H1 (cell line): Measurements from ENCODE around the gene R3HDML. TPM values are rescaled to one million over a fixed set of nuclear protein-coding genes. Genes with fewer than 3 reads are reported as not detected.

Source experiments
- CTCF ChIA-PET: fragments of 300-600 bp; sonication (Branson Sonifier 250); formaldehyde crosslinking; loops from one replicate; lab custom pipeline; 2021; ENCODE audit not compliant: partially characterized antibody; lab: Charles Lee
- POLR2A ChIA-PET: fragments of 300-600 bp; sonication (Branson Sonifier 250); formaldehyde crosslinking; loops from one replicate; lab custom pipeline; 2021; ENCODE audit warnings: inconsistent platforms; ENCODE audit not compliant: partially characterized antibody; lab: Charles Lee
- DNase-seq, 2 experiments: peaks; one replicate each; pipeline versions ENCODE4 v3.0.0 to v3.0.0-alpha.2; 2010 to 2022; ENCODE audit warnings: low spot score in 2 of 2, low read depth in 1 of 2, mixed read lengths in 1 of 2
- FAIRE-seq: peaks from 2 replicates; lab custom pipeline; 2011; peaks lifted over from hg19 to GRCh38; lab: Jason Lieb, UNC
- H2AFZ ChIP-seq: 2 replicates; pipeline ENCODE4 v1.8.1; 2012; ENCODE audit warnings: low read length, inconsistent platforms
- H2AK5ac ChIP-seq: 2 replicates; pipeline ENCODE4 v1.6.1; 2013; ENCODE audit warnings: low read depth, low read length
- H2BK120ac ChIP-seq: replicated peaks from 2 replicates; pipeline ENCODE3; 2013; ENCODE audit warnings: low read depth, low read length, inconsistent platforms
- H2BK12ac ChIP-seq: 2 replicates; pipeline ENCODE4 v1.6.1; 2013; ENCODE audit warnings: low read depth, low read length
- H2BK15ac ChIP-seq: 2 replicates; pipeline ENCODE4 v1.6.1; 2013; ENCODE audit warnings: low read length
- H2BK20ac ChIP-seq: 2 replicates; pipeline ENCODE4 v1.6.1; 2013; ENCODE audit warnings: low read length
- H2BK5ac ChIP-seq: 2 replicates; pipeline ENCODE4 v1.6.1; 2013; ENCODE audit warnings: low read depth, low read length
- H3K14ac ChIP-seq: 2 replicates; pipeline ENCODE4 v1.6.1; 2013; ENCODE audit warnings: inconsistent platforms; ENCODE audit not compliant: insufficient read length
- H3K18ac ChIP-seq: 2 replicates; pipeline ENCODE4 v1.6.1; 2013; ENCODE audit warnings: low read length; ENCODE audit errors: extremely low read depth
- H3K23ac ChIP-seq: 2 replicates; pipeline ENCODE4 v1.6.1; 2013; ENCODE audit warnings: inconsistent platforms; ENCODE audit not compliant: insufficient read length
- H3K23me2 ChIP-seq: 2 replicates; pipeline ENCODE4 v1.6.1; 2013; ENCODE audit warnings: low read depth, low read length
- H3K27ac ChIP-seq: 2 replicates; pipeline ENCODE4 v1.6.1; 2011; ENCODE audit warnings: low read depth, low read length, inconsistent platforms
- H3K27me3 ChIP-seq, 4 experiments: replicated peaks in 1 of 4; 1 replicate in 1 of 4; 2 replicates in 3 of 4; pipeline versions ENCODE4 v1.6.1 to v1.8.1; 2011 to 2013; ENCODE audit warnings: low read length in 3 of 4, mild to moderate bottlenecking in 3 of 4, inconsistent platforms in 2 of 4, mixed read lengths in 2 of 4, moderate library complexity in 1 of 4; ENCODE audit not compliant: control insufficient read depth in 3 of 4, insufficient read depth in 3 of 4; ENCODE audit errors: extremely low read depth in 1 of 4
- H3K36me3 ChIP-seq, 4 experiments: 2 replicates each; pipeline versions ENCODE4 v1.6.1 to v1.8.1; 2011 to 2013; ENCODE audit warnings: mild to moderate bottlenecking in 4 of 4, low read length in 3 of 4, moderate library complexity in 2 of 4, control low read depth in 1 of 4, inconsistent platforms in 1 of 4; ENCODE audit not compliant: insufficient read depth in 4 of 4, control insufficient read depth in 2 of 4
- H3K4ac ChIP-seq: replicated peaks from 2 replicates; pipeline ENCODE3; 2013; ENCODE audit warnings: low read length, low read depth, mixed read lengths, inconsistent platforms; ENCODE audit not compliant: insufficient read length
- H3K4me1 ChIP-seq, 4 experiments: replicated peaks in 1 of 4; 1 replicate in 1 of 4; 2 replicates in 3 of 4; pipeline versions ENCODE4 v1.6.1 to v1.8.1; 2011 to 2013; ENCODE audit warnings: low read length in 3 of 4, inconsistent platforms in 2 of 4, mixed read lengths in 1 of 4; ENCODE audit not compliant: insufficient read depth in 4 of 4, control insufficient read depth in 3 of 4
- H3K4me2 ChIP-seq, 2 experiments: 2 replicates each; pipeline versions ENCODE4 v1.6.1 to v1.8.1; 2011 to 2013; ENCODE audit warnings: low read depth in 2 of 2, low read length in 2 of 2, control low read depth in 1 of 2, inconsistent platforms in 1 of 2, mild to moderate bottlenecking in 1 of 2; ENCODE audit not compliant: insufficient read depth in 1 of 2
- H3K4me3 ChIP-seq, 4 experiments: fragments of 200-600, 300-600 bp in 1 of 4; sonication (generic), shearing (Covaris generic), sonication (Bioruptor Twin) in 1 of 4; 2 replicates each; pipeline versions ENCODE4 v1.5.1 to v1.8.1; 2011 to 2016; ENCODE audit warnings: low read length in 4 of 4, low read depth in 3 of 4, control low read depth in 2 of 4, inconsistent platforms in 2 of 4, mild to moderate bottlenecking in 2 of 4, mixed read lengths in 1 of 4, moderate library complexity in 1 of 4; ENCODE audit not compliant: insufficient read depth in 2 of 4; ENCODE audit errors: extremely low read depth in 1 of 4
- H3K56ac ChIP-seq: replicated peaks from 2 replicates; pipeline ENCODE3; 2013; ENCODE audit warnings: low read depth, mild to moderate bottlenecking, mixed read lengths, low read length, inconsistent platforms; ENCODE audit not compliant: insufficient read length
- H3K79me1 ChIP-seq: 2 replicates; pipeline ENCODE4 v1.6.1; 2013; ENCODE audit warnings: low read depth, low read length, control low read depth
- H3K79me2 ChIP-seq, 2 experiments: 2 replicates each; pipeline versions ENCODE4 v1.6.1 to v1.8.1; 2012 to 2013; ENCODE audit warnings: low read length in 2 of 2, mild to moderate bottlenecking in 2 of 2, inconsistent platforms in 1 of 2; ENCODE audit not compliant: insufficient read depth in 2 of 2, control insufficient read depth in 1 of 2
- H3K9ac ChIP-seq, 4 experiments: replicated peaks in 1 of 4; 1 replicate in 1 of 4; 2 replicates in 3 of 4; pipeline versions ENCODE4 v1.6.1 to v1.8.1; 2011 to 2013; ENCODE audit warnings: low read depth in 3 of 4, low read length in 3 of 4, control low read depth in 2 of 4, mild to moderate bottlenecking in 2 of 4, moderate library complexity in 2 of 4, inconsistent platforms in 1 of 4; ENCODE audit errors: extremely low read depth in 1 of 4
- H3K9me3 ChIP-seq, 2 experiments: 2 replicates each; pipeline versions ENCODE4 v1.6.1 to v1.8.1; 2012 to 2013; ENCODE audit warnings: mild to moderate bottlenecking in 2 of 2, moderate library complexity in 2 of 2, control low read depth in 1 of 2, inconsistent platforms in 1 of 2, low read depth in 1 of 2, low read length in 1 of 2, mixed read lengths in 1 of 2; ENCODE audit not compliant: insufficient read depth in 2 of 2
- H4K20me1 ChIP-seq, 2 experiments: replicated peaks in 1 of 2; 2 replicates each; pipeline versions ENCODE3 to v1.8.1; 2011 to 2013; ENCODE audit warnings: inconsistent platforms in 2 of 2, low read length in 2 of 2, mild to moderate bottlenecking in 1 of 2; ENCODE audit not compliant: insufficient read depth in 2 of 2, control insufficient read depth in 1 of 2
- H4K5ac ChIP-seq: 2 replicates; pipeline ENCODE4 v1.6.1; 2013; ENCODE audit warnings: low read length, low read depth, mixed read lengths, inconsistent platforms; ENCODE audit not compliant: insufficient read length
- H4K8ac ChIP-seq: 2 replicates; pipeline ENCODE4 v1.8.0; 2013; ENCODE audit warnings: mild to moderate bottlenecking, moderate library complexity, low read length, inconsistent platforms; ENCODE audit not compliant: insufficient read depth; ENCODE audit errors: extremely low read depth
- H4K91ac ChIP-seq: replicated peaks from 2 replicates; pipeline ENCODE3; 2013; ENCODE audit warnings: low read length, mixed read lengths, inconsistent platforms; ENCODE audit not compliant: insufficient read length
- CHD2 ChIP-seq: IDR thresholded peaks from 2 replicates; pipeline ENCODE4 v1.6.1; 2012; ENCODE audit warnings: low read length, improper control_type of control experiment
- E2F6 ChIP-seq: IDR thresholded peaks from 2 replicates; pipeline ENCODE4 v1.6.1; 2012; ENCODE audit warnings: inconsistent platforms
- HDAC6 ChIP-seq: IDR thresholded peaks from one replicate; pipeline ENCODE4 v1.7.1; 2012; ENCODE audit warnings: low read depth, mild to moderate bottlenecking, inconsistent platforms, low read length, moderate library complexity
- KDM1A ChIP-seq: fragments of 200-600, 300-600 bp; sonication (generic); IDR thresholded peaks from 2 replicates; pipeline ENCODE4 v1.7.1; 2016; ENCODE audit warnings: mild to moderate bottlenecking, low read length, borderline replicate concordance
- MAX ChIP-seq: IDR thresholded peaks from 2 replicates; pipeline ENCODE4 v1.6.1; 2012; ENCODE audit warnings: inconsistent platforms
- NANOG ChIP-seq: IDR thresholded peaks from 2 replicates; pipeline ENCODE4 v1.6.1; 2011; ENCODE audit warnings: low read length, low read depth, mild to moderate bottlenecking, inconsistent platforms; ENCODE audit not compliant: insufficient read depth, poor library complexity, severe bottlenecking
- RAD21 ChIP-seq, 2 experiments: IDR thresholded peaks in 1 of 2; conservative IDR thresholded peaks in 1 of 2; 2 replicates each; pipeline ENCODE4 v1.6.1; 2011; ENCODE audit warnings: low read depth in 2 of 2, low read length in 2 of 2, improper control_type of control experiment in 1 of 2, inconsistent platforms in 1 of 2, mild to moderate bottlenecking in 1 of 2, moderate library complexity in 1 of 2
- RNF2 ChIP-seq: fragments of 200-900, 300-1000 bp; sonication (generic); IDR thresholded peaks from 2 replicates; pipeline ENCODE4 v1.7.1; 2016; ENCODE audit warnings: borderline replicate concordance, low read depth, mild to moderate bottlenecking, antibody characterized with exemption, low read length; ENCODE audit not compliant: poor library complexity, severe bottlenecking; ENCODE audit errors: missing control alignments
- RXRA ChIP-seq: IDR thresholded peaks from 2 replicates; pipeline ENCODE4 v1.6.1; 2011; ENCODE audit warnings: low read depth, mild to moderate bottlenecking, low read length, moderate library complexity; ENCODE audit not compliant: insufficient read depth
- SP4 ChIP-seq: IDR thresholded peaks from 2 replicates; pipeline ENCODE4 v1.6.1; 2012; ENCODE audit warnings: low read length, inconsistent platforms
- SRF ChIP-seq: IDR thresholded peaks from 2 replicates; pipeline ENCODE4 v1.6.1; 2011; ENCODE audit warnings: mild to moderate bottlenecking, low read depth, low read length, moderate library complexity
- USF2 ChIP-seq: IDR thresholded peaks from 2 replicates; pipeline ENCODE4 v1.6.1; 2011; ENCODE audit warnings: low read length, improper control_type of control experiment
- WGBS, 2 experiments: shearing (Covaris generic) in 1 of 2; methylation state at CpG; one replicate each; pipeline versions ENCODE4 v1.1.6 to v1.1.7; 2013 to 2015; ENCODE audit warnings: low lambda C conversion rate in 2 of 2, mixed read lengths in 2 of 2, inconsistent platforms in 1 of 2, low coverage in 1 of 2, missing lambda C conversion rate in 1 of 2; ENCODE audit not compliant: insufficient replicate concordance in 2 of 2, insufficient coverage in 1 of 2, insufficient read length in 1 of 2; ENCODE audit errors: extremely low coverage in 1 of 2, missing lambda C conversion rate in 1 of 2; 5-methylcytosine and 5-hydroxymethylcytosine counted together
- polyA plus RNA-seq, 7 experiments: library from polyadenylated mRNA; depleted of rRNA in 3 of 7; stranded (reverse) in 5 of 7; unstranded in 2 of 7; fragments of >200 nt in 5 of 7; fragments of 200-250 nt in 2 of 7; gene quantifications; 1 replicate in 5 of 7; 2 replicates in 1 of 7; 4 replicates in 1 of 7; pipeline versions ENCODE4 v1.2.1 to v1.2.3, GENCODE V29; 2011 to 2013; ENCODE audit warnings: missing spikeins in 2 of 7, mixed read lengths in 2 of 7
- total RNA-seq: library from RNA; stranded (reverse); fragmentation: NEBNext Ultra II Directional; extraction: Animal tissue kit (Norgen Biotek cat#: 25700); gene quantifications from 2 replicates; pipeline ENCODE4 v1.2.1, GENCODE V29; 2021

R3HDML gene
- total and polyA plus RNA-seq, 2 of the 8 experiments (the other 6 are each of a cell fraction or from before 2014, with no cell fraction given) = not detected

- no peak overlapping the region for H4K91ac ChIP-seq
- TF ChIP-seq SP4 (no peak), NANOG (no peak), RXRA (no peak), CHD2 (no peak), USF2 (no peak), HDAC6 (no peak), E2F6 (no peak), RAD21 (IDR thresholded peaks at IDR 0.05 in 1 of 2, conservative IDR thresholded peaks at IDR 0.05 in 1 of 2; ENCODE audit: low read depth in 2 of 2, low read length in 2 of 2) (no peak), KDM1A (no peak), SRF (no peak), MAX (no peak), RNF2 (no peak)
These were observed 63.8 kb downstream of the R3HDML start for GRCh38 chr20:44400671-44400969.

More at GRCh38 chr20:44400671-44400969, 63.8 kb downstream of the R3HDML start:
- H3K4me3 ChIP-seq = no peak overlapping the region
- peaks cover 11% of the 10 kb centered on the region; the same call in 1 of the 2 replicates for H3K23me2 ChIP-seq
- H4K8ac ChIP-seq = no peak overlapping the region
- no peak for FAIRE-seq
- DNase-seq = no peak
- no peak overlapping the region for H2BK12ac ChIP-seq
- H3K9ac ChIP-seq = no peak overlapping the region
- no peak overlapping the region for H3K4ac ChIP-seq
- no peaks in the 10 kb centered on the region for H3K79me2 ChIP-seq
- no peak overlapping the region for H3K4me2 ChIP-seq
- no peak overlapping the region for H3K27ac ChIP-seq
- H3K23ac ChIP-seq = no peak overlapping the region
- H4K5ac ChIP-seq = no peak overlapping the region
- 100% methylated on average over 5 of the region's 5 CpGs; no CpG with 5 or more reads in 1 of the 2 experiments for WGBS, 2 experiments
- ChIA-PET POLR2A (no interaction called here), CTCF (interaction anchor here (0.6 kb wide), 1 partner anchor 281 kb away, joined by 3 read pairs; no protein-coding TSS in a partner anchor)
- no peak overlapping the region for H2BK5ac ChIP-seq
- H3K27me3 ChIP-seq = no peaks in the 10 kb centered on the region
- H3K18ac ChIP-seq = no peak overlapping the region
- H3K4me1 ChIP-seq = no peaks in the 10 kb centered on the region; a peak in 1 of 7 replicates
- H2AFZ ChIP-seq = no peak overlapping the region
- H2BK120ac ChIP-seq = no peak overlapping the region
- H3K36me3 ChIP-seq = no peaks in the 10 kb centered on the region
- no peak overlapping the region for H2AK5ac ChIP-seq
- H3K56ac ChIP-seq = no peak overlapping the region
- H3K79me1 ChIP-seq = no peaks in the 10 kb centered on the region
- H4K20me1 ChIP-seq = peaks cover 0 to 6% of the 10 kb centered on the region in 2 experiments
- no peaks in the 10 kb centered on the region for H3K9me3 ChIP-seq
- no peak overlapping the region for H2BK20ac ChIP-seq
- no peak overlapping the region for H2BK15ac ChIP-seq
- no peak overlapping the region for H3K14ac ChIP-seq
